ENCODE measurements around the gene NCKAP5.

The NCKAP5 gene

DNA sequence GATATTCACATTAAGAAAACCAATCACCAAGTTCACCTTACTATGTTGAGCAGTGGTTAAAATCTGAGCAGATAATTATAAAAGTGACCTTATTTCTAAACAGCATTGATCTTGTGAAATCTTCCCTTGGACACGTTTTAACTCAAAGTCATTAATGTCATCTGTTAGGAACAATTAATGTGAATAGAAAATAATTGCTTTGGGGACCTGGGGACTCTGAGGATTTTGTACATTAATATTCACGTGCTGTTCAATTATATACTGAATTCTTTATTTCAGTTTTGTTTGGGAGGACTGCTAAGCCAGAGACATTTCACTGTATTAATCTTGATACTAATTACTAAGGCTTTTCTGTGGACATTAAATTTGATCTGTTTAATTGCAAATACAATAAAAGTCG lies 771.2 kb downstream of the NCKAP5 start:
- DNase-seq (ENCODE audit: low read depth), result no peak

- DNase-seq (ENCODE audit: low read depth), result no peak
Observed at GRCh38 chr2:132795220-132795619, 773.0 kb downstream of the NCKAP5 start.

DNA sequence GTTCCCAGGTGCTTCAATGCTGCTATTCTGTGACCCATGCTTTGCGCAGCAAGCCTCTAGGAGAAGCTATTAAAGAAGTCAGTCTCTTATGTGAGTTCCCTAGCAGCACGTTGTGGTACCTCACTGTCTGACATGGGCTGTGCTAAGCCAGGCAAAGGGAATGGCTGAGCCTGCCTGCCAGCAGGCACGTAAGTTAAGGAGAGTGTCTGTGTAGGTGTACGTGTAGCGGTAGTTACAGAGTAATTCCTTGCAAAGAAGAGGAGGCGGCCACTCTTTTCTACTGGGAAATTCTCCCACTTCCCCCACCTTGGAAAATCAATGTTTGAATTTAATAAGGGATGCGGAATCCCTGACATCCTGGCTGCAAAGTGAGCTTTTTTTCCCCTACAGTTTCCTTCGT lies 774.7 kb downstream of the NCKAP5 start:
- no peak for DNase-seq (ENCODE audit: low read depth)

- no peak for DNase-seq (ENCODE audit: low read depth)
Observed at GRCh38 chr2:132790207-132790785, 778.0 kb downstream of the NCKAP5 start.

DNA sequence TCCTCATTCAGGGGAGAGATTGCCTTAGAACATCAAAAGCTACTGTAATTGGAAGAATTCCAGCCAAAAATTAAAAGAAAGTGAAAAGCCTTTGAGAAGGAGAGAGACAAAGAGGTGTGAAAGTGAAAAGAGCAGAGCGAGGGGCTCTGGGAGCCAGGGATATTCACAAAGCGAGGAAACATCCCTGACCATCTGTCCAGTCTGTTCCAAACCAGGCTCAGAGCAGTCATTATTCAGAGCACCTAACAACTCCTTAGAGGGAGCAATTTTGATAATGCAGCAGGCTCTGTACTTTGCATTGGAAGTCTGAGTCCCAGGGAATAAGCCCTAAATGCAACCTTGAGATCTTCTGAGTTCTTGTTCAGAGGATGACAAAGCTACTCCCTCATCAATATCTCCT lies 779.2 kb downstream of the NCKAP5 start:
- DNase-seq (ENCODE audit: low read depth), result no peak

DNA sequence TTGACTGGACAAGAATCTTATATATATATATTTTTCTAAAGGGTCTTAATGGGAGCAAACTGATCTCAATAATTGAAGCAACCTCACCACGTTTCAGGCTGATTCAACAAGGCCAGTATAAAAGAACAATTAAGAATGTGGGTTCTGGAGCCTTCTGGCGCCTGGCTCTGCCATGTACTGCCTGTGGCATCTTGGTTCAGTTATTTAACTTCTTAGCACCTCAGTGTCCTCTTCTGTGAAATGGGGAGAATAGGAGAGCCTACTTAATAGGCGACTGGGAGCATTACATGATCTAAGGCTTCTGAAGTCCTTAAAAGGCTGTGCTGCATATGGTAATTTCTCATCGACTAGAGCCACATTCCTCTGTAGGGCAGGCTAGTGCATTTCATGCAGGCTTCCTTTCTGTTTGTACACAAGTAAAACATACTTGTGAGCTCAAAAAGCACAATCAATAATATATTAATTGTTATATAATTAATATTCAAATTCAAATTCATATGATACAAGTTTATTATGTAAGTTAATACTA lies 779.9 kb downstream of the NCKAP5 start:
- DNase-seq (ENCODE audit: low read depth), result no peak

GRCh38 chr2:132783883-132784282 lies 784.4 kb downstream of the NCKAP5 start:
- no peak for DNase-seq (ENCODE audit: low read depth)

DNA sequence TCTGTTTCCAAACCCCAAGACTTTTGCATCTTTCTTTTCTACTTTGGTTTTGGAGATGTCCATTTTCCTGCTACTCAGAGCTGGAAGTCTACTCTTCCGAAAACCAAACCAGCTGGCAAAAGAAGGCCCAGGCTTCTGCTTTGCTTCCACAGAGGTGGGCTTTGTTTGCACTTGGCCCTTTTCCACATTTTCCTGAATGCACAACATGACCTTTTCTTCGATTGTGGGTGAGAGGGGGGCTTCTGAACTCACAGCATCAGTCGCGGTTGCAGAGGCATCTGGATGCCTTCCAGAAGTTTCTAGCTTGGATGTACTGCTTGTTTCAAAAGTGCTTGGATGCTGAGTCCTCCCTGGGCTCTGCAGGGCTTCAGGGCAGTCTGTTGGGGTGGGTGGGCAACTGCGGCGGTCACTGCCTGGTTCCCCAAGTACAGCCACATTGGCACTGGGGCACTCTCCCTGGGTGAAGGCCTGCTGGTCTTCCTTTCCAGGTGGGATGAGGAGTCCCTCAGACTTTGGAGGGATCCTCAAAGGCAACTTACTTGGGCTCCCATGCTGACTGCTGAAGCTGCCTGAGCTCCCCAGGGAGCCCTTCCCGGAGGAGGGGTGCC lies 786.0 kb downstream of the NCKAP5 start:
- no peak for DNase-seq (ENCODE audit: low read depth)

- no peak for DNase-seq (ENCODE audit: low read depth)
Observed at GRCh38 chr2:132780651-132781050, 787.6 kb downstream of the NCKAP5 start.

- no peak for DNase-seq (ENCODE audit: low read depth)
Observed at GRCh38 chr2:132779206-132779721, 789.0 kb downstream of the NCKAP5 start.

DNA sequence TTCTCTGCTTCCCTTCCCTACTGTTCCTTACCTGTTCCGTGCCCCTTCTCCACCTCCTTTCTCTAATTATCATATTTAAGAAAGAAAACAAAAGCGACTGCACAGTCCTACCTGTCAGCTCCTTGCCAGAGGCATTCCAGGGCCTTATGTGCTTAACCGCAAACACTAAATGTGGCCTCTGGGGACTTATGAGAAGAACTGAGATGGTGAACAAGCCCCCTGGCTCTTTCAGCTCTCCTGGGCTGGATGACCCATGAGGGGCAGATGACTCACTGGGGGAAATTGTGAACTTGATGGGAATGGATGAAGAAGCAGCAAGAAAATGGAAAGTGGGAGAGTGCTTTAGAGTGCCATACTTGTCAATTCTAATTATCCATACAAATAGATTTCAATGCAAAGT lies 792.0 kb downstream of the NCKAP5 start:
- DNase-seq (ENCODE audit: low read depth), result no peak

GRCh38 chr2:132774189-132774588 lies 794.1 kb downstream of the NCKAP5 start:
- no peak for DNase-seq (ENCODE audit: low read depth)

DNA sequence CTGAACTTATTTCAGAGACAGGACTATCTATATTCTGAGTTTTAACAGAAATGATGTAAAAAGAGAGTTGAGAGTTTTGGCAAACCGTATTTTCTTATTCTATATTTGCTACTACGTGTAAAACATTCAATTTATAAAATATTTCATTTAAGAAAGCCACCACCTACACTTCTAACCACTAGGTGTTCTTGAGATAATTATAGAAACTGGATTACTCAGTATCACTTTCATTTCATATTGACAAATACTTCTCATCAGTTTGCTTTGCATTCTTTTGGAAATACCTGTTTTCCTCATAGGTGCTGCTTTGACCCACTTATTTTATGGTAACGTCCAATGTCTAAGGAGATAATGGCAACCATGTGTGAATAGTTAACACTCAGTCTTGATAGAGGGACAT lies 794.9 kb downstream of the NCKAP5 start:
- DNase-seq (ENCODE audit: low read depth), result no peak

- no peak for DNase-seq (ENCODE audit: low read depth)
Observed at GRCh38 chr2:132772340-132772739, 795.9 kb downstream of the NCKAP5 start.

GRCh38 chr2:132766573-132766972 lies 801.7 kb downstream of the NCKAP5 start:
- DNase-seq (ENCODE audit: low read depth), result no peak

DNA sequence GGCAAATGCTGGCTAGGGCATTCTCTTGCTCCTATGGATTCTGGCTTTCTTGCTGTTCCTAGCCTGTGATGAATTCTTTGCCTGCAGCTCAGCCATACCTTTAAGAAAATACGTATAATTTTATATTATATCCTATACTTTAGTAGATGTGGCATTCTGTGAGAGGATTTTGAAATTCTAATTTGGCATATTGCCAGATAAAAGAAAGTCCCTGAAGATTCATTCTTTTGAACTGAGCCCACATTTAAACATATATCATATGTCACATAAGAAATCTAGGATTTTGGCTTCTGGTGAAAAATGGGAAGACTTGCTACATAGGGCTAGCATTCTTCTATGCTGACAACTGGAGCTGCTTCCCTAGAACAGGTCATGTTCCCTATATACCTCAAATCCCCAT lies 806.8 kb downstream of the NCKAP5 start:
- no peak for DNase-seq (ENCODE audit: low read depth)

DNA sequence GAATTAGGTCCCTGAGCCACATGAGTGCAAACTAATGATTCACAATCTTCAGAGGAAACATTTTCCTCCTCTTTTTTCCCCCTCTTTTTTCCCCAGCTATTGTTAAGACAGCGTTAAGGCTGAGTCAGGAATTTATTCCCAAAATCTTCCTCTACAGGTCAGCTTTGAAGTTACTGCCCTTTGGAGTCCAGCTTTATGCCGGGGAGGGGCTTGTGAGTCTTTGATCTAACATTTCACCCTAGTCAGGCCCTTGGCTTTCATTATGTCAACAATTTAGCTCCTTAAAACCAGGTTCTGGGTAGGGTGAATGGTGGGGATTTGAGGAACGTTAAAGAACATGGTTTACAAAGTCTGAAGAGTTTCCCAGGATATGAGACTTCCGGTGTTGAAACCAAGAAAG lies 807.3 kb downstream of the NCKAP5 start:
- DNase-seq (ENCODE audit: low read depth), result no peak

GRCh38 chr2:132760405-132760804 lies 807.9 kb downstream of the NCKAP5 start:
- no peak for DNase-seq (ENCODE audit: low read depth)

GRCh38 chr2:132758995-132759394 lies 809.3 kb downstream of the NCKAP5 start:
- no peak for DNase-seq (ENCODE audit: low read depth)

GRCh38 chr2:132757676-132758075 lies 810.6 kb downstream of the NCKAP5 start:
- DNase-seq (ENCODE audit: low read depth), result no peak

GRCh38 chr2:132757002-132757589 lies 811.2 kb downstream of the NCKAP5 start:
- DNase-seq (ENCODE audit: low read depth), result no peak

- DNase-seq (ENCODE audit: low read depth), result no peak
Observed at GRCh38 chr2:132754867-132755472, 813.3 kb downstream of the NCKAP5 start.

DNA sequence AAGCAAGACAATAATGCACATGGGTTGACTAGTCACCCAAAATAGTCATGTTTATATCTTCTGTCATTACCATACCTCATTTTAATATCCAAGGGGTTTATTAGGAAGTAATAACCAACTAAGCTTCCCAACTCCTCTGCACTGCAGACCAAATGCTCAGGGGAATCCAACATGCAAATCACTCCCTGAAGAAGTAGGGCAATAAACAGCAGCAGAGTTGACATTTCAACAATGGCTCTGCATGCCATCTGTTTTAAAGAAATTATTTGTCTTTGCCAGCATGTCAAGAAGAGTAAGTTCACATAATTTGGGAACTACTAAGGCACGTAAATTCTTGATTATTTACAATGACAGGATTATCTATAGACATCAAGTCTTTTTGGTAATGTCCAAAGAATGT lies 813.9 kb downstream of the NCKAP5 start:
- DNase-seq (ENCODE audit: low read depth), result no peak
